ENCODE measurements around the gene SPTB. TPM values are rescaled to one million over a fixed set of nuclear protein-coding genes. Genes with fewer than 3 reads are reported as not detected.

SPTB gene
- total and polyA plus RNA-seq, 4 donors = 1.1 to 7.9 (median 3.5) TPM

- ATAC-seq (ENCODE audit: low FRiP score) = no peak
- Histone ChIP-seq H3K27me3 (ENCODE audit: control insufficient read depth in 1 of 2, insufficient read depth in 2 of 2, low read length in 1 of 2) (no peaks in the 10 kb centered on the region), H3K4me1 (ENCODE audit: control insufficient read depth in 1 of 2, insufficient read depth in 2 of 2, low read length in 2 of 2) (no peaks in the 10 kb centered on the region), H3K27ac (ENCODE audit: low read depth in 1 of 2, low read length in 2 of 2) (no peak overlapping the region), H3K4me3 (ENCODE audit: low read length in 2 of 2) (no peak overlapping the region), H3K36me3 (ENCODE audit: control insufficient read depth in 1 of 2, insufficient read depth in 2 of 2, low read length in 1 of 2) (no peaks in the 10 kb centered on the region), H3K9me3 (ENCODE audit: control insufficient read depth, low read length) (no peaks in the 10 kb centered on the region)
- DNase-seq = no peak
- intact Hi-C loops (cut with DNase I) = no loop called here
- 61 to 64% methylated on average over 6 of the region's 6 CpGs for WGBS, 2 donors
These were observed 14.6 kb downstream of the SPTB start for GRCh38 chr14:64865109-64865508.

- Histone ChIP-seq H3K36me3 (ENCODE audit: control insufficient read depth in 1 of 2, insufficient read depth in 2 of 2, low read length in 1 of 2) (no peaks in the 10 kb centered on the region), H3K9me3 (ENCODE audit: control insufficient read depth, low read length) (no peaks in the 10 kb centered on the region), H3K27me3 (ENCODE audit: control insufficient read depth in 1 of 2, insufficient read depth in 2 of 2, low read length in 1 of 2) (no peaks in the 10 kb centered on the region), H3K4me1 (ENCODE audit: control insufficient read depth in 1 of 2, insufficient read depth in 2 of 2, low read length in 2 of 2) (no peaks in the 10 kb centered on the region), H3K27ac (ENCODE audit: low read depth in 1 of 2, low read length in 2 of 2) (no peak overlapping the region), H3K4me3 (ENCODE audit: low read length in 2 of 2) (no peak overlapping the region)
- WGBS, 2 donors = 89 to 97% methylated on average over 1 of the region's 1 CpG
- ATAC-seq (ENCODE audit: low FRiP score) = no peak
- DNase-seq = no peak
- intact Hi-C loops (cut with DNase I) = no loop called here
These were observed 15.4 kb downstream of the SPTB start for GRCh38 chr14:64864258-64864657.

GRCh38 chr14:64861916-64862315 is 17.8 kb downstream of the SPTB start:
- ATAC-seq (ENCODE audit: low FRiP score) = no peak
- intact Hi-C loops (cut with DNase I) = no loop called here
- H3K4me3 ChIP-seq (ENCODE audit: low read length in 2 of 2) = no peak overlapping the region
- no peaks in the 10 kb centered on the region for H3K4me1 ChIP-seq (ENCODE audit: control insufficient read depth in 1 of 2, insufficient read depth in 2 of 2, low read length in 2 of 2)
- no peak for DNase-seq
- no peaks in the 10 kb centered on the region for H3K36me3 ChIP-seq (ENCODE audit: control insufficient read depth in 1 of 2, insufficient read depth in 2 of 2, low read length in 1 of 2)
- no peak overlapping the region for H3K27ac ChIP-seq (ENCODE audit: low read depth in 1 of 2, low read length in 2 of 2)
- WGBS, 2 donors = 76 to 79% methylated on average over 3 of the region's 3 CpGs
- H3K27me3 ChIP-seq (ENCODE audit: control insufficient read depth in 1 of 2, insufficient read depth in 2 of 2, low read length in 1 of 2) = no peaks in the 10 kb centered on the region
- no peaks in the 10 kb centered on the region for H3K9me3 ChIP-seq (ENCODE audit: control insufficient read depth, low read length)

GRCh38 chr14:64860039-64860438 is 19.7 kb downstream of the SPTB start:
- intact Hi-C loops (cut with DNase I) = no loop called here
- ATAC-seq (ENCODE audit: low FRiP score) (no peak), DNase-seq (no peak)
- Histone ChIP-seq H3K4me3 (ENCODE audit: low read length in 2 of 2) (no peak overlapping the region), H3K27me3 (ENCODE audit: control insufficient read depth in 1 of 2, insufficient read depth in 2 of 2, low read length in 1 of 2) (no peaks in the 10 kb centered on the region), H3K4me1 (ENCODE audit: control insufficient read depth in 1 of 2, insufficient read depth in 2 of 2, low read length in 2 of 2) (no peaks in the 10 kb centered on the region), H3K9me3 (ENCODE audit: control insufficient read depth, low read length) (no peaks in the 10 kb centered on the region), H3K27ac (ENCODE audit: low read depth in 1 of 2, low read length in 2 of 2) (no peak overlapping the region), H3K36me3 (ENCODE audit: control insufficient read depth in 1 of 2, insufficient read depth in 2 of 2, low read length in 1 of 2) (no peaks in the 10 kb centered on the region)
- WGBS, 2 donors = 78 to 82% methylated on average over 2 of the region's 2 CpGs

GRCh38 chr14:64857979-64858744 is 21.5 kb downstream of the SPTB start:
- no peaks in the 10 kb centered on the region for H3K36me3 ChIP-seq (ENCODE audit: control insufficient read depth in 1 of 2, insufficient read depth in 2 of 2, low read length in 1 of 2)
- H3K4me1 ChIP-seq (ENCODE audit: control insufficient read depth in 1 of 2, insufficient read depth in 2 of 2, low read length in 2 of 2) = no peaks in the 10 kb centered on the region
- no peaks in the 10 kb centered on the region for H3K9me3 ChIP-seq (ENCODE audit: control insufficient read depth, low read length)
- WGBS, 2 donors = 92 to 94% methylated on average over 11 of the region's 11 CpGs
- DNase-seq (no peak), ATAC-seq (ENCODE audit: low FRiP score) (no peak)
- no peak overlapping the region for H3K4me3 ChIP-seq (ENCODE audit: low read length in 2 of 2)
- H3K27ac ChIP-seq (ENCODE audit: low read depth in 1 of 2, low read length in 2 of 2) = no peak overlapping the region
- H3K27me3 ChIP-seq (ENCODE audit: control insufficient read depth in 1 of 2, insufficient read depth in 2 of 2, low read length in 1 of 2) = no peaks in the 10 kb centered on the region
- intact Hi-C loops (cut with DNase I) = no loop called here

GRCh38 chr14:64856529-64857445 is 22.9 kb downstream of the SPTB start:
- no peaks in the 10 kb centered on the region for H3K27me3 ChIP-seq (ENCODE audit: control insufficient read depth in 1 of 2, insufficient read depth in 2 of 2, low read length in 1 of 2)
- no peak overlapping the region for H3K27ac ChIP-seq (ENCODE audit: low read depth in 1 of 2, low read length in 2 of 2)
- H3K4me1 ChIP-seq (ENCODE audit: control insufficient read depth in 1 of 2, insufficient read depth in 2 of 2, low read length in 2 of 2) = no peaks in the 10 kb centered on the region
- no peak for DNase-seq
- no peak for ATAC-seq (ENCODE audit: low FRiP score)
- no peak overlapping the region for H3K4me3 ChIP-seq (ENCODE audit: low read length in 2 of 2)
- 81 to 84% methylated on average over 11 of the region's 11 CpGs for WGBS, 2 donors
- H3K9me3 ChIP-seq (ENCODE audit: control insufficient read depth, low read length) = no peaks in the 10 kb centered on the region
- H3K36me3 ChIP-seq (ENCODE audit: control insufficient read depth in 1 of 2, insufficient read depth in 2 of 2, low read length in 1 of 2) = no peaks in the 10 kb centered on the region
- intact Hi-C loops (cut with DNase I) = no loop called here

- DNase-seq (no peak), ATAC-seq (ENCODE audit: low FRiP score) (no peak)
- no peaks in the 10 kb centered on the region for H3K9me3 ChIP-seq (ENCODE audit: control insufficient read depth, low read length)
- H3K36me3 ChIP-seq (ENCODE audit: control insufficient read depth in 1 of 2, insufficient read depth in 2 of 2, low read length in 1 of 2) = no peaks in the 10 kb centered on the region
- no peak overlapping the region for H3K4me3 ChIP-seq (ENCODE audit: low read length in 2 of 2)
- H3K27me3 ChIP-seq (ENCODE audit: control insufficient read depth in 1 of 2, insufficient read depth in 2 of 2, low read length in 1 of 2) = no peaks in the 10 kb centered on the region
- intact Hi-C loops (cut with DNase I) = no loop called here
- WGBS, 2 donors = 16 to 17% methylated on average over 6 of the region's 6 CpGs
- no peaks in the 10 kb centered on the region for H3K4me1 ChIP-seq (ENCODE audit: control insufficient read depth in 1 of 2, insufficient read depth in 2 of 2, low read length in 2 of 2)
- H3K27ac ChIP-seq (ENCODE audit: low read depth in 1 of 2, low read length in 2 of 2) = no peak overlapping the region
These were observed 23.8 kb downstream of the SPTB start for GRCh38 chr14:64855721-64856528.

- no peaks in the 10 kb centered on the region for H3K4me1 ChIP-seq (ENCODE audit: control insufficient read depth in 1 of 2, insufficient read depth in 2 of 2, low read length in 2 of 2)
These were observed 29.2 kb downstream of the SPTB start for GRCh38 chr14:64850369-64851137.

More at GRCh38 chr14:64850369-64851137, 29.2 kb downstream of the SPTB start:
- 78 to 87% methylated on average over 5 of the region's 5 CpGs for whole genome bisulfite sequencing, 2 donors
- Histone ChIP-seq H3K27ac (ENCODE audit: low read depth in 1 of 2, low read length in 2 of 2) (no peak overlapping the region), H3K36me3 (ENCODE audit: control insufficient read depth in 1 of 2, insufficient read depth in 2 of 2, low read length in 1 of 2) (no peaks in the 10 kb centered on the region), H3K4me3 (ENCODE audit: low read length in 2 of 2) (no peak overlapping the region), H3K9me3 (ENCODE audit: control insufficient read depth, low read length) (no peaks in the 10 kb centered on the region), H3K27me3 (ENCODE audit: control insufficient read depth in 1 of 2, insufficient read depth in 2 of 2, low read length in 1 of 2) (no peaks in the 10 kb centered on the region)
- intact Hi-C loops (cut with DNase I) = no loop called here
- no peak for DNase-seq
- ATAC-seq (ENCODE audit: low FRiP score) = no peak
